ENCODE results near the gene LCP2. TPM values are rescaled to one million over a fixed set of nuclear protein-coding genes. Genes with fewer than 3 reads are reported as not detected.

The LCP2 gene
- total RNA-seq, 1 experiment from 2014 or later: 0.72 TPM

DNA sequence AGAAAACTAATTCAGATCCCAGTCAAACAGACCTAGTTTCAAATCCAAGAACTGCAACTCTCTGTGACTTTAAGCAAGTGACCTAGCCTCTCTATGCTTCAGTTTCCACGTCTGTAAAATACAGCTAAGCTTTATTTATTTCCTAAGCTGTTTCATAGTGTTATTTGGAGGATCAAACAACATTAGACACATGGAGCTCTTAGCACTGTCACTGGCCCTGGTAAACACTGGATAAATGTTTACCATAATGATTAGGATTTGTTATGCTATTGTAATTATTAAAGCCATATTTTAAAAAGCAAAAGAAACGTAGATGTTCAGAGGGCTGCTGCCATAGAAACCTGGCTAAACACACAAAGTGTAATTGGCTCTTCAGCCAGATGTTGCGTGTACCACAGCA is 91.4 kb downstream of the LCP2 start (continued):
- no peak for TF ChIP-seq ESRRA (CRISPR knock-in tag; IDR thresholded peaks at IDR 0.05; ENCODE audit: borderline replicate concordance)
- TF ChIP-seq MYBL2 (CRISPR knock-in tag; IDR thresholded peaks at IDR 0.05): no peak
- TF ChIP-seq NR1H2 (CRISPR knock-in tag; IDR thresholded peaks at IDR 0.05): no peak
- TF ChIP-seq, protein P1, sequence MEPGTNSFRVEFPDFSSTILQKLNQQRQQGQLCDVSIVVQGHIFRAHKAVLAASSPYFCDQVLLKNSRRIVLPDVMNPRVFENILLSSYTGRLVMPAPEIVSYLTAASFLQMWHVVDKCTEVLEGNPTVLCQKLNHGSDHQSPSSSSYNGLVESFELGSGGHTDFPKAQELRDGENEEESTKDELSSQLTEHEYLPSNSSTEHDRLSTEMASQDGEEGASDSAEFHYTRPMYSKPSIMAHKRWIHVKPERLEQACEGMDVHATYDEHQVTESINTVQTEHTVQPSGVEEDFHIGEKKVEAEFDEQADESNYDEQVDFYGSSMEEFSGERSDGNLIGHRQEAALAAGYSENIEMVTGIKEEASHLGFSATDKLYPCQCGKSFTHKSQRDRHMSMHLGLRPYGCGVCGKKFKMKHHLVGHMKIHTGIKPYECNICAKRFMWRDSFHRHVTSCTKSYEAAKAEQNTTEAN (CRISPR knock-in tag; IDR thresholded peaks at IDR 0.05): no peak
- no peak for TF ChIP-seq ARID4B (CRISPR knock-in tag; IDR thresholded peaks at IDR 0.05; ENCODE audit: borderline replicate concordance)
- TF ChIP-seq EMX1 (CRISPR knock-in tag; IDR thresholded peaks at IDR 0.05): no peak
- no peak for TF ChIP-seq E2F4 (CRISPR knock-in tag; IDR thresholded peaks at IDR 0.05; ENCODE audit: borderline replicate concordance, low read depth)
- TF ChIP-seq ZNF423 (CRISPR knock-in tag; IDR thresholded peaks at IDR 0.05): no peak

- no peak for ATAC-seq
- no peaks in the 10 kb centered on the region for H3K36me3 Mint-ChIP-seq
- H3K27me3 Mint-ChIP-seq (ENCODE audit: low read depth): no peaks in the 10 kb centered on the region
- no peaks in the 10 kb centered on the region for H3K9me3 Mint-ChIP-seq
- ChIA-PET CTCF (interaction anchor here (2.9 kb wide), 1 partner anchor 12 kb away, joined by 15 read pairs; no protein-coding TSS in a partner anchor), POLR2A (no interaction called here)
- H3K27ac Mint-ChIP-seq: no peak overlapping the region
- no peaks in the 10 kb centered on the region for H3K4me1 Mint-ChIP-seq
- H3K4me3 Mint-ChIP-seq: no peak overlapping the region
- TF ChIP-seq USF1 (CRISPR knock-in tag; IDR thresholded peaks at IDR 0.05) (no peak), FOXK1 (CRISPR knock-in tag; IDR thresholded peaks at IDR 0.05) (no peak), ZNF396 (CRISPR knock-in tag; IDR thresholded peaks at IDR 0.05; ENCODE audit: borderline replicate concordance) (no peak), FOXP1 (CRISPR knock-in tag; IDR thresholded peaks at IDR 0.05; ENCODE audit: borderline replicate concordance) (no peak), MYBL2 (CRISPR knock-in tag; IDR thresholded peaks at IDR 0.05) (no peak), GRHL2 (CRISPR knock-in tag; IDR thresholded peaks at IDR 0.05; ENCODE audit: insufficient replicate concordance, severe bottlenecking) (no peak)
- no peak for DNase-seq (ENCODE audit: low spot score)
These were observed 93.4 kb downstream of the LCP2 start for GRCh38 chr5:170204202-170204601.

- ChIA-PET CTCF (interaction anchor here (2.2 kb wide), 1 partner anchor 14 kb away, joined by 7 read pairs; no protein-coding TSS in a partner anchor), POLR2A (no interaction called here)
- TF ChIP-seq, protein P2, sequence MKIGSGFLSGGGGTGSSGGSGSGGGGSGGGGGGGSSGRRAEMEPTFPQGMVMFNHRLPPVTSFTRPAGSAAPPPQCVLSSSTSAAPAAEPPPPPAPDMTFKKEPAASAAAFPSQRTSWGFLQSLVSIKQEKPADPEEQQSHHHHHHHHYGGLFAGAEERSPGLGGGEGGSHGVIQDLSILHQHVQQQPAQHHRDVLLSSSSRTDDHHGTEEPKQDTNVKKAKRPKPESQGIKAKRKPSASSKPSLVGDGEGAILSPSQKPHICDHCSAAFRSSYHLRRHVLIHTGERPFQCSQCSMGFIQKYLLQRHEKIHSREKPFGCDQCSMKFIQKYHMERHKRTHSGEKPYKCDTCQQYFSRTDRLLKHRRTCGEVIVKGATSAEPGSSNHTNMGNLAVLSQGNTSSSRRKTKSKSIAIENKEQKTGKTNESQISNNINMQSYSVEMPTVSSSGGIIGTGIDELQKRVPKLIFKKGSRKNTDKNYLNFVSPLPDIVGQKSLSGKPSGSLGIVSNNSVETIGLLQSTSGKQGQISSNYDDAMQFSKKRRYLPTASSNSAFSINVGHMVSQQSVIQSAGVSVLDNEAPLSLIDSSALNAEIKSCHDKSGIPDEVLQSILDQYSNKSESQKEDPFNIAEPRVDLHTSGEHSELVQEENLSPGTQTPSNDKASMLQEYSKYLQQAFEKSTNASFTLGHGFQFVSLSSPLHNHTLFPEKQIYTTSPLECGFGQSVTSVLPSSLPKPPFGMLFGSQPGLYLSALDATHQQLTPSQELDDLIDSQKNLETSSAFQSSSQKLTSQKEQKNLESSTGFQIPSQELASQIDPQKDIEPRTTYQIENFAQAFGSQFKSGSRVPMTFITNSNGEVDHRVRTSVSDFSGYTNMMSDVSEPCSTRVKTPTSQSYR (CRISPR knock-in tag; IDR thresholded peaks at IDR 0.05): no peak
- TF ChIP-seq, protein P3, sequence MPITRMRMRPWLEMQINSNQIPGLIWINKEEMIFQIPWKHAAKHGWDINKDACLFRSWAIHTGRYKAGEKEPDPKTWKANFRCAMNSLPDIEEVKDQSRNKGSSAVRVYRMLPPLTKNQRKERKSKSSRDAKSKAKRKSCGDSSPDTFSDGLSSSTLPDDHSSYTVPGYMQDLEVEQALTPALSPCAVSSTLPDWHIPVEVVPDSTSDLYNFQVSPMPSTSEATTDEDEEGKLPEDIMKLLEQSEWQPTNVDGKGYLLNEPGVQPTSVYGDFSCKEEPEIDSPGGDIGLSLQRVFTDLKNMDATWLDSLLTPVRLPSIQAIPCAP (CRISPR knock-in tag; IDR thresholded peaks at IDR 0.05): no peak
- TF ChIP-seq ZSCAN18 (CRISPR knock-in tag; IDR thresholded peaks at IDR 0.05): no peak
These were observed 95.5 kb downstream of the LCP2 start for GRCh38 chr5:170202117-170202516.

More at GRCh38 chr5:170202117-170202516, 95.5 kb downstream of the LCP2 start:
- Mint-ChIP-seq H3K27ac (no peak overlapping the region), H3K4me1 (no peaks in the 10 kb centered on the region), H3K9me3 (no peaks in the 10 kb centered on the region), H3K4me3 (no peak overlapping the region), H3K36me3 (no peaks in the 10 kb centered on the region), H3K27me3 (ENCODE audit: low read depth) (no peaks in the 10 kb centered on the region)
- no peak for DNase-seq (ENCODE audit: low spot score)
- ATAC-seq: no peak

Measured in WTC11 (cell line).